Activated naive CD4-positive, alpha-beta T cell treated with anti-CD3 and anti-CD28 coated beads for 36 hours (primary cell): ENCODE results near the gene ANKRA2. TPM values are rescaled to one million over a fixed set of nuclear protein-coding genes. Genes with fewer than 3 reads are reported as not detected.
A peak's percentile ranks its signal among the peaks of the same experiment; 100 is the strongest.
"Not testable (repeated sequence)": the region's sequence is repeated elsewhere in the genome, so short reads cannot be mapped to it uniquely, and the experiment has no call there.

ENCODE experiments used
- CTCF ChIA-PET: fragments of 350-600 bp; sonication (Branson Sonifier 250); formaldehyde crosslinking; loops from one replicate; lab custom pipeline; 2021; ENCODE audit warnings: antibody characterized with exemption; lab: Charles Lee
- DNase-seq: peaks from one replicate; pipeline ENCODE4 v3.0.0-alpha.2; 2020
- H3K27ac Mint-ChIP-seq: one replicate; pipeline ENCODE4 v1.8.0; 2021; ENCODE audit warnings: mild to moderate bottlenecking, mixed read lengths
- H3K27me3 Mint-ChIP-seq: one replicate; pipeline ENCODE4 v1.8.0; 2021; ENCODE audit warnings: low read depth, mixed read lengths
- H3K36me3 Mint-ChIP-seq: one replicate; pipeline ENCODE4 v1.8.0; 2021; ENCODE audit warnings: low read depth, mixed read lengths
- H3K4me1 Mint-ChIP-seq: one replicate; pipeline ENCODE4 v1.8.0; 2021; ENCODE audit warnings: low read depth, mixed read lengths
- H3K4me3 Mint-ChIP-seq: one replicate; pipeline ENCODE4 v1.8.0; 2021; ENCODE audit warnings: mild to moderate bottlenecking, moderate library complexity, mixed read lengths
- H3K9me3 Mint-ChIP-seq: one replicate; pipeline ENCODE4 v1.8.0; 2021; ENCODE audit warnings: mixed read lengths
- intact Hi-C: fragments of 100-400 bp; cut with micrococcal nuclease; formaldehyde crosslinking; loops from one replicate; pipeline ENCODE4 v1.15.1; 2023
- total RNA-seq, 2 experiments: library from RNA; stranded (reverse); gene quantifications; one replicate each; pipeline ENCODE4 v1.2.3, GENCODE V29; 2021

ANKRA2 gene
- total RNA-seq, 2 experiments from 2014 or later: 26.5 to 26.9 TPM

DNA sequence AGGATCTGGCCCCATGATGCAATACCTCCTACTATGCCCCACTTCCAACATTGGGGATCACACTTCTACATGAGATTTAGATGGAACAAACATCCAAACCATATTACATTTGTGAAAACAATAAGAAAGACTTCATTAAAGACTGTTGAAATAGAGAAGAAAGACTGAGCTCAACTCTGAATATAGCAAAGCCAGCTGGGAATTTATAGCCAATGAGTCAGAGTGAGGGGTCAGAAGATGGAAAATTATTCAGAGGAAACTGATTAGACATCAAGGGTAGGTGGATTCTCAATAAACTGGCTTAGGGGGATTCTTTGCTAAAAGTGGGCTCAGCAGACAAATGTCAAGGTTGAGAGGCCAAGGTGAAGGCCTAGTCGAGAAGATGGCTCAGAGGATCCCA is 41.6 kb downstream of the ANKRA2 start:
- H3K27me3 Mint-ChIP-seq: peaks cover 2% of the 10 kb centered on the region
- CTCF ChIA-PET: interaction anchor here (9.3 kb wide), 1 partner anchor 13 kb away, joined by 105 read pairs; no protein-coding TSS in a partner anchor
- intact Hi-C loops: no loop called here
- no peak for DNase-seq
- no peak overlapping the region for H3K27ac Mint-ChIP-seq
- no peak overlapping the region for H3K4me3 Mint-ChIP-seq
- no peaks in the 10 kb centered on the region for H3K9me3 Mint-ChIP-seq
- no peaks in the 10 kb centered on the region for H3K36me3 Mint-ChIP-seq
- H3K4me1 Mint-ChIP-seq: peaks cover 2% of the 10 kb centered on the region

DNA sequence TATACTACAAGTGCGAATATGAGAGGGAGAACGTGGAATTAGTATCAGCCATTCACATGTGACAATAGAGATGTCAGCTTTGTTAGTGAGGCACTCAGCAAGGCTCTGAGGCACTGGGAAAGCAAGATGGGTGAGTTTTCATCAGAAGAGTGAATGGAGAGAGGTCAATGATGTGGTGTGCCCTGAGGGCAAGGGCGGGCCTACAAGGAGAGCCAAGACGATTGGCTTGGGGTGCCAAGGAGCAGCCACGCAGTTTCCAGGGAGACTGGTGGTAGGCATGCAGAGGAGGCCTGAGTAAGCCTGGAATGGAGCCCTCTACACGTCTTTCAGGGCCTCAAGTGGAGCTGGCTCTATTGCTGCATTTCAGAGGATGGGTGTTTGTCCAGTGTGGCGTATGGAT is 42.5 kb downstream of the ANKRA2 start:
- Mint-ChIP-seq H3K27ac (no peak overlapping the region), H3K4me3 (no peak overlapping the region), H3K27me3 (peaks cover 2% of the 10 kb centered on the region), H3K9me3 (no peaks in the 10 kb centered on the region), H3K36me3 (no peaks in the 10 kb centered on the region), H3K4me1 (peaks cover 2% of the 10 kb centered on the region)
- no peak for DNase-seq
- intact Hi-C loops: no loop called here
- CTCF ChIA-PET: interaction anchor here (0.6 to 9.3 kb wide), 4 partner anchors 13 to 68 kb away, joined by 3 to 105 read pairs (median 5); no protein-coding TSS in a partner anchor

DNA sequence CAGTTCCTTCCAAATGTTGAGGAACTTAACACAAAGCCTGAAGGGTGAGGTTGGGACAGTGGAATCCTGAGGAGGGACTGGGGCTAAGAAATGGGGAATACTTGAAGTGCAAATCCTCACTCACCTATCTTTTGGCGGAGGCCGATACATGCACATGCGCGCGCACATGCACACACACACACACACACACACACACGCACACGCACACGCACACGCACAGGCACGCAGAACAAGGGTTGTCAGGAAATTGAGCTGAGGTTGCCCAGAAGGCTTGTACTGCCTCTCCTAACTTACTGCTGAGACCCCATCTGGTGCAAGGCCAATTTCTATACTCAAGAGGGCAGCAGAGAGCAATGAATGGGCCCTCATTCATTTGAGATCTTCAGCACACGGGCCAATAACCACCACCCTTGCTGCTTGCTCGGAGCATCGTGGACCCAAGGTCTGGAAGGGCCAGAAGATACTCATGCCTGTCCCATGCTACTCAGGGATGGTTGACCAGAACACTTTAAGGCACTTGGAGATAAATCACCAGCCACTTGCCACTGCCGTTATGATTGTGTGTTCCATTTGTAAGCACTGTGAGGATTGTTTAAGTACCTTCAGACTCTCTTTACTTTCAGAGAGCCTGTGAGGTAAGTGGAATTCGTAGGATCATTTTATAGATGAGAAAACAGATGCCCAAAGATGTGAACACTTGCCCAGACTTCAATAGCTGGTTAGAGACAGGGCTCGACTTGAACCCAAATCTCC is 45.7 kb downstream of the ANKRA2 start:
- Mint-ChIP-seq H3K36me3 (no peaks in the 10 kb centered on the region), H3K4me1 (peaks cover 2% of the 10 kb centered on the region), H3K9me3 (no peaks in the 10 kb centered on the region), H3K27me3 (no peaks in the 10 kb centered on the region), H3K4me3 (no peak overlapping the region), H3K27ac (no peak overlapping the region)
- CTCF ChIA-PET: interaction anchor here (1.0 to 9.3 kb wide), 8 partner anchors 11 to 273 kb away, joined by 3 to 105 read pairs (median 4); no protein-coding TSS in a partner anchor
- intact Hi-C loops: loop anchor here (1.0 kb wide), 4 partner anchors 17 to 273 kb away; partner anchors contain the start of genes ANKRA2 and UTP15
- DNase-seq: peak; percentile 82

DNA sequence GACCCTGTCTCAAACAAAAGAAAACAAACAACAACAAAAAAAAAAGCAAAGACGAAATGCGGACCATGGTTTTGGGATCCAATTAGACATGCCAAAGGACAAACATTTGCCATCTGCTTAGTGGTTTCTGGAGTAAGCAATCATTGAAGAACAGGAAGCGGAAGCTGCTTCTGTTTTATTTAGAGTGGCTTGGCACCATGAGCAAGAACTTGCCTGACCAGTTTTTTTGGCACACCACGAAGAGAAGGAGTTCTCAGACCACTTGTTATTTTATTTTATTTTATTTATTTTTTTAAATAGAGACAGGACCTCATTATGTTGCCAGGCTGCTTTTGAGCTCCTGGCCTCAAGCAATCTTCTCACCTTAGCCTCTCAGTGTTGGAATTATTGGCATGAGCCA is 50.2 kb downstream of the ANKRA2 start:
- H3K36me3 Mint-ChIP-seq: peaks cover 2% of the 10 kb centered on the region
- H3K4me1 Mint-ChIP-seq: peaks cover 2% of the 10 kb centered on the region
- H3K4me3 Mint-ChIP-seq: no peak overlapping the region
- H3K27ac Mint-ChIP-seq: no peak overlapping the region
- CTCF ChIA-PET: interaction anchor here (1.0 kb wide), 2 partner anchors 11 to 76 kb away, joined by 3 read pairs; no protein-coding TSS in a partner anchor
- no peaks in the 10 kb centered on the region for H3K9me3 Mint-ChIP-seq
- no peaks in the 10 kb centered on the region for H3K27me3 Mint-ChIP-seq
- intact Hi-C loops: no loop called here
- DNase-seq: no peak

DNA sequence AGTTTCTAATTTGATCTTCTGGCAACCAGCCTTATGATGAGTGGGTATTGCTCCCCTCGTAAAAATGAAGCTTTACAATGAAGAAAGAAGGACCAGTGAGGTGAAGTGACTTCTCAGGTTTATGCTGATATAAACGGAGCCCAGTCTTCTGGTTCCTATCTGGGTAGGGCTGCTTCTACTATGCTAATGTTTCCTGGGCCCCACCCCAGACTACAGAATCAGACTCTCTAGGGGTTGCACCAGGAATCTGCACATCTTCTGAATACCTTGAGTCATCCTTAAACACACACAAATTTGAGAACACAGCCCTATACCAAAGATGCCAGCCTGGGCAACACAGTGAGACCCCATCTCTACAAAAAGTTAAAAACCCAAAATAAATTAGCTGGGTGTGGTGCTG is 51.0 kb downstream of the ANKRA2 start:
- intact Hi-C loops: no loop called here
- CTCF ChIA-PET: no interaction called here
- H3K27ac Mint-ChIP-seq: no peak overlapping the region

DNA sequence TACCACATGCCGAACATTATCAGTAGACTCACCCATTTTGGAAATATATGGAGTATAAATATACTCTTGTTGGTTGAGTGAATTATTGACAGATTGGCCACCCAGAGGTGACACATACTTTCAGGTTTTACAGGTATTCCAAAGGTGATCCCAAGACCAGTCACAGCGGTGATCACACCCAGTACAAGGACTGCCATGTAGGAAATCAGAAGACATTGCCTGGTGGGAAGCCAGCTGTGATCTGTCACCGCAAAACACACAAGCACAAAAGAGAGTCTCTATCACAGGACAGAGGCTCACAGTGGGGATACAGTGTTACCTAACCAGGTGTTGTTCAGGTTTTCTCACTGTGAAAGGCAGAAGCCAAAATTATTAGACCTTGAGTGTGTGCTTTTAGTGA is 51.4 kb downstream of the ANKRA2 start:
- no peaks in the 10 kb centered on the region for H3K4me1 Mint-ChIP-seq
- DNase-seq: no peak
- H3K27ac Mint-ChIP-seq: no peak overlapping the region
- H3K9me3 Mint-ChIP-seq: no peaks in the 10 kb centered on the region
- peaks cover 2% of the 10 kb centered on the region for H3K36me3 Mint-ChIP-seq
- no peak overlapping the region for H3K4me3 Mint-ChIP-seq
- no peaks in the 10 kb centered on the region for H3K27me3 Mint-ChIP-seq
- CTCF ChIA-PET: interaction anchor here (1.6 kb wide), 1 partner anchor 23 kb away, joined by 5 read pairs; no protein-coding TSS in a partner anchor
- intact Hi-C loops: no loop called here

More for the DNA sequence above, 51.0 kb downstream of the ANKRA2 start:
- H3K4me3 Mint-ChIP-seq: no peak overlapping the region
- H3K4me1 Mint-ChIP-seq: no peaks in the 10 kb centered on the region
- H3K36me3 Mint-ChIP-seq: peaks cover 2% of the 10 kb centered on the region
- H3K9me3 Mint-ChIP-seq: no peaks in the 10 kb centered on the region
- no peak for DNase-seq
- H3K27me3 Mint-ChIP-seq: no peaks in the 10 kb centered on the region

DNA sequence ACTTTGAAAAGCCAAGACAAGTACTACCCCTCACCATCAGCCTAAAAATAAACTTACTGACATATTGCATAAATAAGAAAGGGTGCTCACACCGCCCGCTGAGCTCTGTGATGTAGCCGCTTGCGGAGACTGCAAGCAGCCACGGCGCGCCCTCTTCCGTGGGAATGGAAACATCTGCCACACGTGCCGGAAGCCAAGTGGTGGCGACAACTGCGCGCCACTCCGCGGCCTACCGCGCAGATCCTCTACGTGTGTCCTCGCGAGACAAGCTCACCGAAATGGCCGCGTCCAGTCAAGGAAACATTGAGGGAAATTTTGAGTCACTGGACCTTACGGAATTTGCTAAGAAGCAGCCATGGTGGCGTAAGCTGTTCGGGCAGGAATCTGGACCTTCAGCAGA is 56.9 kb downstream of the ANKRA2 start:
- DNase-seq, H3K4me3 Mint-ChIP-seq, H3K9me3 Mint-ChIP-seq, H3K27me3 Mint-ChIP-seq, H3K4me1 Mint-ChIP-seq, H3K27ac Mint-ChIP-seq, intact Hi-C loops: not testable (repeated sequence)
- CTCF ChIA-PET: interaction anchor here (1.3 to 1.8 kb wide), 2 partner anchors 11 to 28 kb away, joined by 4 to 5 read pairs; no protein-coding TSS in a partner anchor
- H3K36me3 Mint-ChIP-seq: peaks cover 14% of the 10 kb centered on the region

DNA sequence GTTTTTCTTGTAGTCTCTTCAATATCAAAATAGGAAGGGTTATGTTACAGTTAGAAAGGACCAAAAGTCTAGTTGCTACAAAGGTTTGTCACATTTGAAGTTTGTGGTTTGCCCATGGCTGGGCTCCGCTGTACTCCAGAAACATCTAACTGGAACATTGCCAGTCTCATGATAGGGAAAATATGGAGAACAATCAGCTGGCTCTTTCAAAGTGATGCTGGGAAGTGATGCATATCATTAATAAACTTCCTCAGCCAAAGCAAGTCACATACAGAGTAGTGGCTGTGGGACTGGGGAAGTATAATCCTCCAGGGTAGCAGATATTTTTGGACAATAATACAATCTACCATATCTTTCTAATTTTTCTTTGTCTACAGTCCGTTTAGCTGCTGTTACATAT is 58.4 kb downstream of the ANKRA2 start:
- Mint-ChIP-seq H3K27me3 (no peaks in the 10 kb centered on the region), H3K4me1 (peaks cover 14% of the 10 kb centered on the region), H3K9me3 (no peaks in the 10 kb centered on the region), H3K27ac (no peak overlapping the region), H3K4me3 (no peak overlapping the region), H3K36me3 (peaks cover 26% of the 10 kb centered on the region)
- intact Hi-C loops: no loop called here
- CTCF ChIA-PET: interaction anchor here (0.8 to 1.8 kb wide), 3 partner anchors 8 to 30 kb away, joined by 3 to 5 read pairs (median 4); no protein-coding TSS in a partner anchor
- no peak for DNase-seq

DNA sequence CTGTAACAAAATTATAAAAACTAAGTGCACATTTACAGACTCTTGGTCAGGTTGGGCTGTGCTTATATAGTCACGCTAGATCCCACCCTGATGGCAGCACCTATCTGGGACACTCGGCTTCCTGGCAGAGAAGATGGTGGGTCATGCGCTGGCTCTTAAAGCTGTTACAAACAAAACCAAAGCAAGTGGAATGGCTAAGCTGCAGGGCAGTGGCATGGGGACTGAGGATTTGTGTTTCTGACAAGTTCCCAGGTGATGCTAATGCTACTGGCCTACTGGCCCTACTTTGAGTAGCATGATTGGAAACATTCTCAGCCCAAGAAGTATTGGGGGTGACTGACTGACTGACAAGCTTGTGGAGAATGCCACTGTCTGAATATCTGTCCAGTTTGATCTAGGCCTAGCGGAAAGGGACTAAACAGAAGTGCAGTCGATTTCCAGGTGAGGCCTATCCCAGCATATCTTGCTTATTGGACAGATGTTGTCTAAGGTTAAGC is 58.9 kb downstream of the ANKRA2 start:
- no peaks in the 10 kb centered on the region for H3K9me3 Mint-ChIP-seq
- intact Hi-C loops: no loop called here
- H3K27ac Mint-ChIP-seq: no peak overlapping the region
- DNase-seq: no peak
- H3K27me3 Mint-ChIP-seq: no peaks in the 10 kb centered on the region
- CTCF ChIA-PET: interaction anchor here (1.8 kb wide), 1 partner anchor 30 kb away, joined by 5 read pairs; no protein-coding TSS in a partner anchor
- peaks cover 26% of the 10 kb centered on the region for H3K36me3 Mint-ChIP-seq
- peaks cover 15% of the 10 kb centered on the region for H3K4me1 Mint-ChIP-seq
- H3K4me3 Mint-ChIP-seq: no peak overlapping the region

Other genes with a start within 250 kb of the ANKRA2 start
- under 1 TPM; 0.12 TPM for gene FOXD1, start 116.9 kb downstream of the ANKRA2 start, total RNA-seq
- gene BTF3, start 67.2 kb downstream of the ANKRA2 start, total RNA-seq: 1,000 to 10,000 TPM; 1,100 to 1,123 TPM
- gene UTP15, start 104 bp upstream of the ANKRA2 start, total RNA-seq: 10 to 100 TPM; 25.3 to 28.5 TPM
- not detected for gene ARHGEF28, start 60.6 kb upstream of the ANKRA2 start, total RNA-seq